GM19452 (cell line): ENCODE results near the gene MRPL19.
A peak's percentile ranks its signal among the peaks of the same experiment; 100 is the strongest.

Experiments
- ATAC-seq: cut with Tn5 transposase; IDR thresholded peaks from one replicate; pipeline ENCODE4 v1.9.1; 2021; ENCODE audit not compliant: unreplicated experiment

The MRPL19 gene

GRCh38 chr2:75646583-75647425 is at the start of gene MRPL19:
TSS of gene MRPL19 (plus strand) at chr2:75646783. CDS start at chr2:75646808, 25 bp downstream.
- peak; percentile 97 for ATAC-seq

- ATAC-seq, result no peak
These were observed 49.8 kb upstream of the MRPL19 start for GRCh38 chr2:75596784-75597183.

- ATAC-seq, result no peak
These were observed 48.6 kb upstream of the MRPL19 start for GRCh38 chr2:75597949-75598348.

DNA sequence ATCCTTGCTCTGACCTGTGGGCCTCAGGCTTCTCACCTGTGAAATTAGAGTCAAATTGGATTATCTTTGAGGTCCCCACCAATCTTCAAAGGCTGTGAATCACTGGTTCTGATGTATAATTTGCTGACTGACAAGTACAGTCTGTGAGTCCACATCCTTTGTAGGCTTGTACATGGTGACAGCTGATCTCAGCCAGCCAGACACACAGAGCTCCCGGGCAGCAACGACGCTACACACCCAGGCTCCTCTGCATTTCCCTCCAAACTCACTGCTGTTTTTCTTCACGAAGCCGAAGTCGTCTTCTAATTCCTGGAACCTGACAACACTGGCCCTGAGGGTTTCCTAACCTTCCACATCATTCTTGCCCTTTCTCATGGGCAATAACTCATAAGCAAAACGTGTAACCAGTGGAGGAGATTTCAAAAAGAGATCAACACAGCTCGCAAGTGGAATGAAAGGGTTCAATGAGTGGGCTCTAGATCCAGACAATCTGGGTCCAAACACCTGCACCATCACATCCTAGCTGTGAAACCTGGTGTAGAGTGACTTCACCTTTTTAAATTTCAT is 47.9 kb upstream of the MRPL19 start:
- no peak for ATAC-seq

GRCh38 chr2:75600461-75601011 is 46.0 kb upstream of the MRPL19 start:
- no peak for ATAC-seq

DNA sequence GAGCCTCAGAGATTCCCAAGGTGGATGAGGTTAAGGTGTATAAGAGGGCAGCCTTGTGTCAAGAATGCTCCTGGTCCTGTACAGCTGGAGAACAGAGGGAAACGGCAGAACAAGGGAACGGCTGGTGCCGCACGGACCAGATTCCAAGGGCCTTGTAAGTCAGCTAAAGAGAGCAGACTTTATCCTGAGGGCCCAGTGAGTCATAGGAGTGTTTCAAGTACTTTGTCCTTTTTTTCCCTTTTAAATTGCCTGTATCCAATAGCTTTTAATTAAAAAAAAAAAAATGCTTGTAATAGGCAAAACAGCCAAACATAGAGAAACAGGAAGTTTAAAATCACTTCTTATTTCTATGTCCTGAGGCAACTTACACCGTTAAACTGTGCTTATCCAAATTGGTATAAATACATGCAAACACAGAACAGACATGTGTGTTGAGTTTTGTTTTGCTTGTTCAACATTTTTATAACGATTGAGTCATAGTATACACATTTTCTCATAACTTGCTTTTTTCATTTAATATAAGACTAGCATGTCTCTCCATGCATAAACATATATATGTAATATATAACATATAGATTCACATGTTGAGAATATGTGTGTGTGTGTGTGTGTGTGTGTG is 43.8 kb upstream of the MRPL19 start:
- ATAC-seq, result no peak

DNA sequence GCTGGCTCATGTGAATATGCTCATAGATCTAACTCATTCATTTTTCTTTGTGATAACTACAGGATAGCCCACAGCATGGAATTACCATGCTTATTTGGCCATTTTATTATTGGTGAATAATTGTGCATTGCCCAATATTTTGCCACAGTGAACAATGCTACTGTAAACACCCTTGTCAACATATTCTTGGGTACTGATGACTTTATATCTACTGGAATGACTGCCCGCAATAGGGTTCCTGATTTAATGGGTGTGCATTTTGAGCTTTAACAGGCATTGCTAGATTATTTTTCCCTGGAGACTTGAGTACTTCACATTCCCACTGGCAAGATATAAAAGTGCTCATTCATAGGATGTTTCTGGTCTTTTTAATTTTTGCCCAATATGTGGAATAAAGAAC is 43.1 kb upstream of the MRPL19 start:
- no peak for ATAC-seq

- no peak for ATAC-seq
These were observed 42.1 kb upstream of the MRPL19 start for GRCh38 chr2:75604484-75604883.

GRCh38 chr2:75605770-75606529 is 40.6 kb upstream of the MRPL19 start:
- no peak for ATAC-seq

DNA sequence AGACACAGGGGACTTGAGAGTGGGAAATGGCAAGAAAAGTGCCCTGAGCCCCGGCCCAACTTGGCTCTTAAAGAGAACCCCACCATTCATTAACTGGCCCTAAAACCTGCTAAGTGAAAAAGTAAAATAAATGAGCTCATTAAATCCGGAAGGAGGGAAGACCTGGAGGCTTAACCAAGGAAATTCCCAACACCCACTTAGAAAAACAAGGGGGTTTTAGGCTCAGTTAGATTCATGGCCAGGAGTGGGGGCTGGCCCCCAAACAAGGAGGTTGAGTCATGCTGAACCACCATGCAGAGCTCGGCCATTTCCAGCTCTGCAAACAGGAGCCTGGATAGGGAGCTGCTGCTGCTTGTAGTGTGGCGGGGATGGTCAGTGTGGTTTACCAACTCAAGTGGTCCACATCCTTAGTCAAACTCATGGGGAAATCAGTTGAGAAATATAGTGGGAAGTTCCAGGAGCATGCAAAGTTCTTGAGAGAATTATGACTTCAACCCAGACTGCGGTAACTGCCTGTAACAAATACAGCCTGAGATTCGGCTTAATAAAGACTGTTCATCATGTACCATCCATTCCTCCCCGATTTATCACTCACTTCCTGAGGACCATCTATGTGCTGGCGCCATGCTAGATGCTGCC is 39.7 kb upstream of the MRPL19 start:
- ATAC-seq, result no peak

DNA sequence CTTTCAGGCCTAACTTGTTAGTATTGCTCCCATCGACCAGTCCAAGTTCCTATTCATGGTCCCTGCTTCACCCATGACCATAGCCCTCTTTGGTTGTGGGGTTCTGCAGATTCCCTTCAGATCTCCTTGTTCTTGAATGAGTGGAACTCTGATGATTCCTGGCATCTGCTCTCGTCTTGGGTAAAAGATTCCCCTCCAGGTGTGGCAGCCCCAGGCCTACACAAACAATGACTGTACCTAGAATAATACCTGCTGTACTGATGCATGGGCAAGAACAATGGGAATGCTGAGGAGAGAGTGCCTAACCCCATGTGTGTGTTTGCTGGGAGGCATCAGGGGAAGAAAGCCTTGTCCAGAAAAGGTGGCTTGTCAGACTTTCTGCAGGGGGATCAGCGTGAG is 39.2 kb upstream of the MRPL19 start:
- no peak for ATAC-seq

DNA sequence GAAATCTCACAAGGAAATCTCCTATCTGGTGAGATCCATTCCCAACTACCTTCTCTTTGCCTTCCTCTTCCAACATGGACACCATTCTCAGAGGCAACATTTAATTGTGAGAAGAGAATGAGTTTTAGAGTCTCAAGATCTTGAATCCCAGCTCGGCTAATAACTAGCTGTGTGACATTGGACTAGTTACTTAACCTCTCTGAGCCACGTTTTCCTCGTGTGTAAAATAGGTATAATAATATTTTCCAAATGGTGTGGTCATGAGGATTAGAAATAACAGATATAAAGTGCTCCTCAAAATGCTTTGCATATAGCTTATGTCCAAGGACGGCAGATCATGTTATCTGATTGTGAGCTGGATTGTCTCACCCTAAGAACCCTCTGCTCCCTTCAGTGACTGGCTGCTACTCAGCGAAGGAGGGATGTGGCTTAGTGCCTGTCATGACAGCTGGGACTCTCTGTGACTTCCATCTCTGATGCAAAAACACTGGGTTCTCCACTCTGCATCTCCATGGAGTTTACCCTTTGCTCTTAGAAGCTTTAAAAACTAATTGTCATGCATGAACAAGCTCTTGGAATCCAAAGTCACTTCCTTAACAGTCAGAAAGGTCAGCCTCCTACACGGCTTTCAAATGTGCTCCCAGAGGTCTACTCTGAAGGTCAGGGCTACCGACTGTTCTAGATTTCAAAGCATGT is 38.4 kb upstream of the MRPL19 start:
- ATAC-seq, result no peak

- peak; percentile 75 for ATAC-seq
These were observed 37.8 kb upstream of the MRPL19 start for GRCh38 chr2:75608684-75609333.

DNA sequence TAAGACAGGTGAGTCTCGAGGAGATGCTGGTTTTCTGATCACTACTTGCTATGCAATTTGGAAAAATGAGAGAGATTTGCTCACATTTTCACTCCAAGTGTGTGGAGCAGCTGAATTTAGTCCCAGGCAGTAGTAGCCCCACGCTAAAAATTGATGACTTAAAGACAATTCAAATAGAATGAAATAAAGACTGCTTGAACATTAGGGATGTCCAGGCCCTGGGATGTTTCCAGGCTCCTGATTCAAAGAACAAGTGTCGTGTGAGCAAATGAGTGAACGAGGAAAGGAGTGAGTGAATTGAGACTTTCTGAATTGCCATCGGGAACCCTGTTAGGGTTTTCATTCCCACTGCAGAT is 37.3 kb upstream of the MRPL19 start:
- no peak for ATAC-seq

DNA sequence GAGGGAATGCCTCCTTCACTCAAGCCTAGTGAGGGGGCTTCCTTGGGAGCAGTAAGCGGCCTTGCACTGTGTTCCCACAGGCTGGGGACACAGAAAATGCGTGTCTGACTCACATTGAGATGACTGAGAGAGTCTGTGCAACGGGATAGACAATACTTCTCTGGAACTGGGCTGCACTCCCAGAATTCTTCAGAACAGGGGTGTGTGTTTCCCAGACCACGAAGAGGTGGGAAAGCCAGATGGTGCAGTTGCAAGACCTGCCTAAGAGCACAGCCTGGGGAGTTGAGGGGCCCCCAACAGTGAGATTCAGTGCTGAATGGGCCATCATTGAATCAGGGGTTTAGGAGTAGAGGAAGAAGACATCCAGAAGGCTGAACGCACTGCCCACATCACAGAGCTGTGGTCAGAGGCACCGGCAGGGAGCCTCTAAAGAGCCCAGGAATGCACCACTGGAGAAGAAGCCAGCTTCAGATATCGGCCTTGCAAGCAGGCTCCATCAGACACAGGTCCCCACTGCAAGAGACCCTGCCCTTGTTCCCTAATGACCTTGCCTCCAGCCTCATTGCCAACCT is 36.6 kb upstream of the MRPL19 start:
- ATAC-seq, result no peak

DNA sequence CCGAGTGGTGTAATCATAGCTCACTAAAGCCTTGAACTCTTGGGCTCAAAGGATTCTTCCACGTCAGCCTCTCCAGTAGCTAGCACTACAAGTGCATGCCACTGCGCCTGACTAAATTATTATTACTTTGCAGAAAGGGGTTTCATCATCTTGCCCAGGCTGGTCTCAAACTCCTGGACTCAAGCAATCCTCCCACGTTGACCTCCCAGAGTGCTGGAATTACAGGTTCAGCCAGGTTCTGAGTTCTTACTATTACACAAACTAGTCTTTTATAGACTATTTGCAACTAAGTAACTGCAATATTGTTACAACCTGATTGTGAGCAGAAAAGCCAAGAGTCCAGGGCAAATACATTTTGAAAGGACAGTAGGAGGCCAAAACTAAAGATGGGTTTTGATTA is 35.9 kb upstream of the MRPL19 start:
- no peak for ATAC-seq

- ATAC-seq, result no peak
These were observed 34.3 kb upstream of the MRPL19 start for GRCh38 chr2:75612108-75612861.

DNA sequence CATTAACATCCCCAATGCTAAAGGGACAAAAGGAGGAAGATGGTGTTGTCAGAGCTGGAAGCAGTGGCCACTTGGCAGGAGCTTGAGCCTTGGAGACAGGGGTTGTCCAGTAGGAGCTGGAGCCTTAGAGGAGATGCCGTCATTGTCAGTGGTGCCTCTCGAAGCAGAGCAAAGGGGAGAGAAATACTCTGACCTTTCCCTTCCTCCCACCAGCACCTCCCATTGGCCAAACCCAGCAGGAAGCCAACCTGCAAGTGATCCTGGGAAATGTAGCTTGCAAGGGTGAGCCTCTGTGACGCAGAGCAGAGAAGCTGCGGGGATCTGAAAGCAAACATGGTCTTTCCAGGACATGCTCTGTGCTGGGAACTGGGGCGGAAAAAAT is 33.7 kb upstream of the MRPL19 start:
- no peak for ATAC-seq
